ENCODE results near the gene PACSIN2. TPM values are rescaled to one million over a fixed set of nuclear protein-coding genes. Genes with fewer than 3 reads are reported as not detected.

Gene PACSIN2
- total RNA-seq, 1 experiment from 2014 or later: 60.2 TPM

DNA sequence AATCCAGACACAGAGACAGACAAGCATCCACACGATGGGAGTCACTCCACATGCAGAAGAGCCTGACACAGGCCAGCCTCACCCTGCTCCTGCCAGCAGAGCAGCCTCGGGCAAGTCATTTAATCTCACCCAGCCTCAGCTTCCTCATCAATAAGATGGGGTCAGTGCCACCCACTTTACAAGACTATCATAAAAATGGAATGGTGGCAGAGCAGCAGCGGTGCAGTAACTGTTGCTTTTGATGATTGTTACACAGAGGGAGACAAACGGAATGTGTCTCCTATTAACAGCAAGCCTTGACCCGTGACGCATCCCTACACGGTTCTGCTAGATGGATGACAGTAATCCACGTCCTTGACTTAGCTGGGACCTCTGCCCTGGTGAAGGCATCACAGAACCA lies 131.8 kb downstream of the PACSIN2 start:
- Histone ChIP-seq H3K27me3 (ENCODE audit: control insufficient read depth, insufficient read depth, low read length) (no peaks in the 10 kb centered on the region), H3K4me1 (ENCODE audit: control insufficient read depth, insufficient read depth, low read length) (no peaks in the 10 kb centered on the region), H3K4me3 (ENCODE audit: low read depth in 2 of 2, low read length in 2 of 2) (no peak overlapping the region), H3K36me3 (ENCODE audit: control insufficient read depth, insufficient read depth, low read length) (no peaks in the 10 kb centered on the region), H3K9me3 (ENCODE audit: control insufficient read depth, insufficient read depth, low read depth, low read length) (no peaks in the 10 kb centered on the region), H3K27ac (ENCODE audit: low read length) (no peak overlapping the region)
- intact Hi-C loops (cut with micrococcal nuclease; ENCODE audit: unreplicated experiment): no loop called here
- TF ChIP-seq TCF7L2 (IDR thresholded peaks at IDR 0.05; ENCODE audit: low read depth, low read length) (no peak), SIN3A (IDR thresholded peaks at IDR 0.05; ENCODE audit: borderline replicate concordance, insufficient read depth, low read depth, low read length) (no peak), POLR2AphosphoS5 (IDR thresholded peaks at IDR 0.05; ENCODE audit: low read depth, low read length) (no peak)
- TF ChIP-seq, protein P1, sequence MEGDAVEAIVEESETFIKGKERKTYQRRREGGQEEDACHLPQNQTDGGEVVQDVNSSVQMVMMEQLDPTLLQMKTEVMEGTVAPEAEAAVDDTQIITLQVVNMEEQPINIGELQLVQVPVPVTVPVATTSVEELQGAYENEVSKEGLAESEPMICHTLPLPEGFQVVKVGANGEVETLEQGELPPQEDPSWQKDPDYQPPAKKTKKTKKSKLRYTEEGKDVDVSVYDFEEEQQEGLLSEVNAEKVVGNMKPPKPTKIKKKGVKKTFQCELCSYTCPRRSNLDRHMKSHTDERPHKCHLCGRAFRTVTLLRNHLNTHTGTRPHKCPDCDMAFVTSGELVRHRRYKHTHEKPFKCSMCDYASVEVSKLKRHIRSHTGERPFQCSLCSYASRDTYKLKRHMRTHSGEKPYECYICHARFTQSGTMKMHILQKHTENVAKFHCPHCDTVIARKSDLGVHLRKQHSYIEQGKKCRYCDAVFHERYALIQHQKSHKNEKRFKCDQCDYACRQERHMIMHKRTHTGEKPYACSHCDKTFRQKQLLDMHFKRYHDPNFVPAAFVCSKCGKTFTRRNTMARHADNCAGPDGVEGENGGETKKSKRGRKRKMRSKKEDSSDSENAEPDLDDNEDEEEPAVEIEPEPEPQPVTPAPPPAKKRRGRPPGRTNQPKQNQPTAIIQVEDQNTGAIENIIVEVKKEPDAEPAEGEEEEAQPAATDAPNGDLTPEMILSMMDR (IDR thresholded peaks at IDR 0.05): no peak
- POLR2A ChIA-PET: no interaction called here
- ATAC-seq (no peak), DNase-seq (ENCODE audit: low read depth, low spot score) (no peak)
- CTCF ChIA-PET: interaction anchor here (0.7 kb wide), 1 partner anchor 87 kb away, joined by 6 read pairs; no protein-coding TSS in a partner anchor
- no TSS peak for BruUV-seq (replicated peaks)
- in situ Hi-C loops (cut with HindIII; ENCODE audit: low pct_unique_long_range_greater_than_20kb, low sequenced_read_pairs): no loop called here

DNA sequence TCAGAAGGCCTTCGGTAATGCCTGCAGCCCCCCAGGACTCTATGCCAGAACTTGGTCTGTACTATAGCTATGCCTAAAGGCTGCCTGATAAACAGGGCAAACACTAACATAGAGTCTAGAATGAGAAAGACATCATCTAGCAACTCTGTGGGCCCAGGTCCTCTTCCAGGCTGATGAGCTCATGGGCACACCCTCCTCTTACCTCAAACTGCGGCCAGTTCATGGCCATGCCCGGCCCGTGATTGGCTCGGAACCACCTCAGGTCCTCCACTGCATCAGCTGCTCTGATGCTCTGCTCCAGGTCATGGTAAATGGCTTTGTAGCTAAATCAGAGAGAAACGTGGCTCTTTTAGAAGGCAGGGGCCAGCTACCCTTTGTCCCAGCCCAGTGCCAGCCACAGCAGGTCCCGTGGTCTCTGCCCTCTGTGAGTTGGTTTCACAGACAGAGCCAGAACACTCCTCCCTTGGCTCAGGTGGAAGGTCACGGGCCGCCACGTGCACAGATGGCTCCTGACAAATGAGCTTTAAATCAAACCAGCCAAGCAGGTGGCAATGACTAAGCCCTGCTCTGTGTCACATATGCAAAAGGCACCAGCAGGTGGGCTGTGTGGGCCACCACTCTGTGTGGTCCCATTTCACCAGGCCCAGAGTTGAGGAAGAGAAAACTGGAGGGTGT lies 132.8 kb downstream of the PACSIN2 start:
- no peak for ATAC-seq
- ChIA-PET CTCF (no interaction called here), POLR2A (no interaction called here)
- Histone ChIP-seq H3K27me3 (ENCODE audit: control insufficient read depth, insufficient read depth, low read length) (no peaks in the 10 kb centered on the region), H3K9me3 (ENCODE audit: control insufficient read depth, insufficient read depth, low read depth, low read length) (no peaks in the 10 kb centered on the region), H3K27ac (ENCODE audit: low read length) (no peak overlapping the region), H3K4me3 (ENCODE audit: low read depth in 2 of 2, low read length in 2 of 2) (no peak overlapping the region), H3K4me1 (ENCODE audit: control insufficient read depth, insufficient read depth, low read length) (no peaks in the 10 kb centered on the region), H3K36me3 (ENCODE audit: control insufficient read depth, insufficient read depth, low read length) (no peaks in the 10 kb centered on the region)
- TF ChIP-seq POLR2AphosphoS5 (IDR thresholded peaks at IDR 0.05; ENCODE audit: low read depth, low read length): no peak
- TF ChIP-seq, protein P1 (IDR thresholded peaks at IDR 0.05): no peak
- TF ChIP-seq, protein P2, sequence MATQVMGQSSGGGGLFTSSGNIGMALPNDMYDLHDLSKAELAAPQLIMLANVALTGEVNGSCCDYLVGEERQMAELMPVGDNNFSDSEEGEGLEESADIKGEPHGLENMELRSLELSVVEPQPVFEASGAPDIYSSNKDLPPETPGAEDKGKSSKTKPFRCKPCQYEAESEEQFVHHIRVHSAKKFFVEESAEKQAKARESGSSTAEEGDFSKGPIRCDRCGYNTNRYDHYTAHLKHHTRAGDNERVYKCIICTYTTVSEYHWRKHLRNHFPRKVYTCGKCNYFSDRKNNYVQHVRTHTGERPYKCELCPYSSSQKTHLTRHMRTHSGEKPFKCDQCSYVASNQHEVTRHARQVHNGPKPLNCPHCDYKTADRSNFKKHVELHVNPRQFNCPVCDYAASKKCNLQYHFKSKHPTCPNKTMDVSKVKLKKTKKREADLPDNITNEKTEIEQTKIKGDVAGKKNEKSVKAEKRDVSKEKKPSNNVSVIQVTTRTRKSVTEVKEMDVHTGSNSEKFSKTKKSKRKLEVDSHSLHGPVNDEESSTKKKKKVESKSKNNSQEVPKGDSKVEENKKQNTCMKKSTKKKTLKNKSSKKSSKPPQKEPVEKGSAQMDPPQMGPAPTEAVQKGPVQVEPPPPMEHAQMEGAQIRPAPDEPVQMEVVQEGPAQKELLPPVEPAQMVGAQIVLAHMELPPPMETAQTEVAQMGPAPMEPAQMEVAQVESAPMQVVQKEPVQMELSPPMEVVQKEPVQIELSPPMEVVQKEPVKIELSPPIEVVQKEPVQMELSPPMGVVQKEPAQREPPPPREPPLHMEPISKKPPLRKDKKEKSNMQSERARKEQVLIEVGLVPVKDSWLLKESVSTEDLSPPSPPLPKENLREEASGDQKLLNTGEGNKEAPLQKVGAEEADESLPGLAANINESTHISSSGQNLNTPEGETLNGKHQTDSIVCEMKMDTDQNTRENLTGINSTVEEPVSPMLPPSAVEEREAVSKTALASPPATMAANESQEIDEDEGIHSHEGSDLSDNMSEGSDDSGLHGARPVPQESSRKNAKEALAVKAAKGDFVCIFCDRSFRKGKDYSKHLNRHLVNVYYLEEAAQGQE (IDR thresholded peaks at IDR 0.05; ENCODE audit: insufficient read depth in 1 of 2, low read depth in 2 of 2, low read length in 1 of 2): no peak
- no peak for TF ChIP-seq SIN3A (IDR thresholded peaks at IDR 0.05; ENCODE audit: borderline replicate concordance, insufficient read depth, low read depth, low read length)
- TF ChIP-seq TCF7L2 (IDR thresholded peaks at IDR 0.05; ENCODE audit: low read depth, low read length): no peak
- no peak for DNase-seq (ENCODE audit: low read depth, low spot score)
- intact Hi-C loops (cut with micrococcal nuclease; ENCODE audit: unreplicated experiment): no loop called here
- BruUV-seq (replicated peaks): no TSS peak
- in situ Hi-C loops (cut with HindIII; ENCODE audit: low pct_unique_long_range_greater_than_20kb, low sequenced_read_pairs): no loop called here
